Liver (tissue), 9 donors: Measurements from ENCODE around the gene CDK15. TPM values are rescaled to one million over a fixed set of nuclear protein-coding genes. Genes with fewer than 3 reads are reported as not detected.

ENCODE experiments used
- DNase-seq: peaks from one replicate; pipeline ENCODE4 v3.0.0-alpha.2; 2017; ENCODE audit warnings: low spot score
- H3K27ac ChIP-seq, 2 donors: one replicate each; pipeline ENCODE4 v1.7.0; 2013; ENCODE audit warnings: inconsistent platforms in 2 of 2, low read length in 2 of 2, control low read depth in 1 of 2, low read depth in 1 of 2, mild to moderate bottlenecking in 1 of 2
- H3K27me3 ChIP-seq, 4 donors: one replicate each; pipeline versions ENCODE4 v1.6.1 to v1.7.0; 2013; ENCODE audit warnings: low read length in 3 of 4, inconsistent platforms in 1 of 4, mild to moderate bottlenecking in 1 of 4, moderate library complexity in 1 of 4; ENCODE audit not compliant: control insufficient read depth in 4 of 4, insufficient read depth in 4 of 4
- H3K36me3 ChIP-seq, 4 donors: one replicate each; pipeline versions ENCODE4 v1.6.1 to v1.7.0; 2013; ENCODE audit warnings: low read length in 3 of 4, mild to moderate bottlenecking in 3 of 4, low read depth in 1 of 4, moderate library complexity in 1 of 4; ENCODE audit not compliant: control insufficient read depth in 4 of 4, insufficient read depth in 3 of 4
- H3K4me1 ChIP-seq, 4 donors: one replicate each; pipeline versions ENCODE4 v1.6.1 to v1.7.0; 2013; ENCODE audit warnings: low read length in 3 of 4, mild to moderate bottlenecking in 3 of 4, moderate library complexity in 1 of 4; ENCODE audit not compliant: control insufficient read depth in 4 of 4, insufficient read depth in 4 of 4
- H3K4me3 ChIP-seq, 3 donors: one replicate each; pipeline versions ENCODE4 v1.6.1 to v1.7.0; 2013; ENCODE audit warnings: low read length in 3 of 3, control low read depth in 1 of 3, low read depth in 1 of 3, mild to moderate bottlenecking in 1 of 3
- H3K9ac ChIP-seq, 2 donors: one replicate each; pipeline ENCODE4 v1.7.0; 2013; ENCODE audit warnings: low read length in 2 of 2, mild to moderate bottlenecking in 2 of 2, moderate library complexity in 2 of 2, control low read depth in 1 of 2, low read depth in 1 of 2
- H3K9me3 ChIP-seq, 4 donors: one replicate each; pipeline versions ENCODE4 v1.6.1 to v1.7.0; 2013; ENCODE audit warnings: low read length in 3 of 4; ENCODE audit not compliant: control insufficient read depth in 4 of 4
- ATF3 ChIP-seq: IDR thresholded peaks from 2 replicates; pipeline ENCODE4 v1.6.1; 2016; ENCODE audit warnings: antibody characterized with exemption
- CTCF ChIP-seq: fragments of 150-350 bp; IDR thresholded peaks from 2 replicates; pipeline ENCODE4 v1.5.1; 2017; ENCODE audit warnings: improper control_type of control experiment, low read depth, low read length; ENCODE audit not compliant: missing input control
- EGR1 ChIP-seq, 2 donors: IDR thresholded peaks; 2 replicates each; pipeline ENCODE4 v1.6.1; 2016 to 2018; ENCODE audit warnings: antibody characterized with exemption in 2 of 2, low read depth in 2 of 2
- FOXA1 ChIP-seq: IDR thresholded peaks from 2 replicates; pipeline ENCODE4 v1.6.1; 2016; ENCODE audit warnings: antibody characterized with exemption
- FOXA2 ChIP-seq: IDR thresholded peaks from 2 replicates; pipeline ENCODE4 v1.6.1; 2016; ENCODE audit warnings: antibody characterized with exemption
- GABPA ChIP-seq, 2 donors: IDR thresholded peaks in 1 of 2; conservative IDR thresholded peaks in 1 of 2; 2 replicates each; pipeline ENCODE4 v1.6.1; 2016; ENCODE audit warnings: antibody characterized with exemption in 2 of 2, mild to moderate bottlenecking in 1 of 2, moderate library complexity in 1 of 2
- HNF4A ChIP-seq, 2 donors: conservative IDR thresholded peaks; 2 replicates each; pipeline ENCODE4 v1.6.1; 2016; ENCODE audit warnings: antibody characterized with exemption in 2 of 2, mild to moderate bottlenecking in 2 of 2
- HNF4G ChIP-seq: IDR thresholded peaks from 2 replicates; pipeline ENCODE4 v1.6.1; 2016; ENCODE audit warnings: antibody characterized with exemption
- JUND ChIP-seq, 2 donors: IDR thresholded peaks; 2 replicates each; pipeline ENCODE4 v1.6.1; 2016; ENCODE audit warnings: antibody characterized with exemption in 2 of 2
- NR2F2 ChIP-seq: IDR thresholded peaks from 2 replicates; pipeline ENCODE4 v1.6.1; 2016; ENCODE audit warnings: antibody characterized with exemption
- RAD21 ChIP-seq, 2 donors: IDR thresholded peaks; 2 replicates each; pipeline ENCODE4 v1.6.1; 2016; ENCODE audit warnings: antibody characterized with exemption in 2 of 2, mild to moderate bottlenecking in 2 of 2
- REST ChIP-seq: IDR thresholded peaks from 2 replicates; pipeline ENCODE4 v1.6.1; 2016; ENCODE audit warnings: antibody characterized with exemption, mild to moderate bottlenecking
- RXRA ChIP-seq, 2 donors: IDR thresholded peaks; 2 replicates each; pipeline ENCODE4 v1.6.1; 2017 to 2018; ENCODE audit warnings: antibody characterized with exemption in 2 of 2, mild to moderate bottlenecking in 1 of 2
- SP1 ChIP-seq: IDR thresholded peaks from 2 replicates; pipeline ENCODE4 v1.6.1; 2018; ENCODE audit warnings: antibody characterized with exemption, mild to moderate bottlenecking
- TAF1 ChIP-seq: conservative IDR thresholded peaks from 2 replicates; pipeline ENCODE4 v1.6.1; 2016; ENCODE audit warnings: antibody characterized with exemption, mild to moderate bottlenecking
- YY1 ChIP-seq: IDR thresholded peaks from 2 replicates; pipeline ENCODE4 v1.6.1; 2016; ENCODE audit warnings: antibody characterized with exemption, mild to moderate bottlenecking
- ZBTB33 ChIP-seq: IDR thresholded peaks from 2 replicates; pipeline ENCODE4 v1.6.1; 2016; ENCODE audit warnings: antibody characterized with exemption
- WGBS: extraction: QIAGEN DNeasy Blood & Tissue Kit; methylation state at CpG from one replicate; pipeline ENCODE4 v1.1.7; 2013; 5-methylcytosine and 5-hydroxymethylcytosine counted together
- polyA plus RNA-seq, 2 donors: library from polyadenylated mRNA; stranded (reverse) in 1 of 2; unstranded in 1 of 2; fragments of 200-250 nt in 1 of 2; fragments of >200 nt in 1 of 2; fragmentation: Nextera tagmentation in 1 of 2; extraction: Ambion mirVana in 1 of 2; gene quantifications; one replicate each; pipeline versions ENCODE4 v1.2.1 to v1.2.3, GENCODE V29; 2013 to 2015
- total RNA-seq, 2 donors: library from RNA; depleted of rRNA; stranded (reverse); fragments of >200 nt; gene quantifications; one replicate each; pipeline ENCODE4 v1.2.3, GENCODE V29; 2014
- donor health status: healthy.
- donor health status: healthy.
- donor health status: healthy.
- donor health status: healthy.
- donor health status: healthy.

CDK15 gene
- total and polyA plus RNA-seq, 4 donors: under 0.01 to 0.47 (median 0.06) TPM; not detected in 1

GRCh38 chr2:201906777-201907562, 100.6 kb downstream of the CDK15 start:
- Histone ChIP-seq H3K4me3 (no peak overlapping the region), H3K4me1 (no peaks in the 10 kb centered on the region), H3K27me3 (no peaks in the 10 kb centered on the region), H3K9ac (no peak overlapping the region), H3K27ac (no peak overlapping the region), H3K9me3 (no peaks in the 10 kb centered on the region), H3K36me3 (no peaks in the 10 kb centered on the region)
- DNase-seq: no peak
- TF ChIP-seq ATF3 (no peak), RXRA (IDR thresholded peaks at IDR 0.05) (no peak), FOXA2 (no peak), SP1 (no peak), FOXA1 (no peak), YY1 (no peak), RAD21 (IDR thresholded peaks at IDR 0.05) (no peak), REST (no peak), HNF4A (conservative IDR thresholded peaks at IDR 0.05) (no peak), CTCF (no peak), NR2F2 (no peak), HNF4G (no peak), ZBTB33 (no peak), JUND (IDR thresholded peaks at IDR 0.05) (no peak), TAF1 (no peak), GABPA (IDR thresholded peaks at IDR 0.05 in 1 of 2, conservative IDR thresholded peaks at IDR 0.05 in 1 of 2) (no peak)
- WGBS: 72% methylated on average over 10 of the region's 10 CpGs

- Histone ChIP-seq H3K4me3 (no peak overlapping the region), H3K9me3 (no peaks in the 10 kb centered on the region), H3K27ac (no peak overlapping the region), H3K4me1 (no peaks in the 10 kb centered on the region), H3K36me3 (no peaks in the 10 kb centered on the region), H3K9ac (no peak overlapping the region), H3K27me3 (no peaks in the 10 kb centered on the region)
- WGBS: 92% methylated on average over 4 of the region's 4 CpGs
- DNase-seq: no peak
- TF ChIP-seq FOXA1: no peak
- no peak for TF ChIP-seq TAF1
- TF ChIP-seq EGR1 (IDR thresholded peaks at IDR 0.05; ENCODE audit: low read depth in 2 of 2): no peak
- no peak for TF ChIP-seq REST
- no peak for TF ChIP-seq GABPA (IDR thresholded peaks at IDR 0.05 in 1 of 2, conservative IDR thresholded peaks at IDR 0.05 in 1 of 2)
- TF ChIP-seq HNF4G: no peak
- no peak for TF ChIP-seq SP1
Observed at GRCh38 chr2:201907563-201907881, 101.2 kb downstream of the CDK15 start.
